CD4-positive, alpha-beta T cell treated with Interleukin-4 for 4 hours (primary cell): ENCODE data around the gene GUCA1A.
"Not testable (repeated sequence)": the region's sequence is repeated elsewhere in the genome, so short reads cannot be mapped to it uniquely, and the experiment has no call there.

Source experiments
- DNase-seq: peaks from one replicate; pipeline ENCODE4 v3.0.0-alpha.2; 2020

Gene GUCA1A

GRCh38 chr6:42177514-42178364, 4.6 kb downstream of the GUCA1A start:
- no peak for DNase-seq

- no peak for DNase-seq
Measured at GRCh38 chr6:42179261-42179944, 6.2 kb downstream of the GUCA1A start.

GRCh38 chr6:42179945-42180313, 6.8 kb downstream of the GUCA1A start:
- DNase-seq = no peak

- no peak for DNase-seq
Measured at GRCh38 chr6:42182101-42182500, 8.9 kb downstream of the GUCA1A start.

GRCh38 chr6:42184475-42184874, 11.3 kb downstream of the GUCA1A start:
- no peak for DNase-seq

- DNase-seq = no peak
Measured at GRCh38 chr6:42185597-42185996, 12.4 kb downstream of the GUCA1A start.

GRCh38 chr6:42188406-42188805, 15.2 kb downstream of the GUCA1A start:
- DNase-seq = no peak

- no peak for DNase-seq
Measured at GRCh38 chr6:42190554-42191183, 17.5 kb downstream of the GUCA1A start.

- DNase-seq = not testable (repeated sequence)
Measured at GRCh38 chr6:42192385-42192784, 19.2 kb downstream of the GUCA1A start.

- no peak for DNase-seq
Measured at GRCh38 chr6:42193491-42193894, 20.3 kb downstream of the GUCA1A start.

GRCh38 chr6:42194056-42194455, 20.9 kb downstream of the GUCA1A start:
- DNase-seq = no peak

- DNase-seq = no peak
Measured at GRCh38 chr6:42195415-42195814, 22.3 kb downstream of the GUCA1A start.

GRCh38 chr6:42197555-42198362, 24.6 kb downstream of the GUCA1A start:
- peak; percentile 12 for DNase-seq

GRCh38 chr6:42199106-42199981, 26.2 kb downstream of the GUCA1A start:
- no peak for DNase-seq

- DNase-seq = no peak
Measured at GRCh38 chr6:42200035-42200434, 26.9 kb downstream of the GUCA1A start.

GRCh38 chr6:42201382-42201781, 28.2 kb downstream of the GUCA1A start:
- no peak for DNase-seq

GRCh38 chr6:42202131-42202915, 29.2 kb downstream of the GUCA1A start:
- not testable (repeated sequence) for DNase-seq

GRCh38 chr6:42203183-42203582, 30.0 kb downstream of the GUCA1A start:
- DNase-seq = no peak

- no peak for DNase-seq
Measured at GRCh38 chr6:42204768-42205282, 31.7 kb downstream of the GUCA1A start.

- DNase-seq = not testable (repeated sequence)
Measured at GRCh38 chr6:42207559-42207958, 34.4 kb downstream of the GUCA1A start.

GRCh38 chr6:42210551-42210950, 37.4 kb downstream of the GUCA1A start:
- no peak for DNase-seq
